Neural crest cell (in vitro differentiated cells): ENCODE data around the gene KHDC4. TPM values are rescaled to one million over a fixed set of nuclear protein-coding genes. Genes with fewer than 3 reads are reported as not detected.

Source experiments
- DNase-seq: peaks from one replicate; pipeline ENCODE4 v3.0.0; 2021; ENCODE audit warnings: low read depth, mixed read lengths, low spot score
- H3K27ac Mint-ChIP-seq: one replicate; pipeline ENCODE4 v1.8.0; 2021; ENCODE audit warnings: mild to moderate bottlenecking, mixed read lengths; ENCODE audit not compliant: unreplicated experiment
- H3K27me3 Mint-ChIP-seq: 2 replicates; pipeline ENCODE4 v1.8.0; 2021; ENCODE audit warnings: low read depth, mild to moderate bottlenecking, mixed read lengths
- H3K36me3 Mint-ChIP-seq: 2 replicates; pipeline ENCODE4 v1.8.0; 2021; ENCODE audit warnings: low read depth, mild to moderate bottlenecking, mixed read lengths
- H3K4me1 Mint-ChIP-seq: 2 replicates; pipeline ENCODE4 v1.8.0; 2021; ENCODE audit warnings: mixed read lengths
- H3K4me3 Mint-ChIP-seq: one replicate; pipeline ENCODE4 v1.8.0; 2021; ENCODE audit warnings: mild to moderate bottlenecking, mixed read lengths
- H3K9me3 Mint-ChIP-seq: 2 replicates; pipeline ENCODE4 v1.8.0; 2021; ENCODE audit warnings: mixed read lengths
- total RNA-seq: library from RNA; stranded (reverse); gene quantifications from 2 replicates; pipeline ENCODE4 v1.2.1, GENCODE V29; 2021
- TF ChIP-seq, protein P1 (sequence below): fragments of 200-600 bp; sonication (generic); conservative IDR thresholded peaks from 2 replicates; pipeline ENCODE4 v1.5.0; 2021; ENCODE audit warnings: antibody characterized with exemption, mild to moderate bottlenecking

The KHDC4 gene
- total RNA-seq, 1 donor from 2014 or later: 69.9 TPM

DNA sequence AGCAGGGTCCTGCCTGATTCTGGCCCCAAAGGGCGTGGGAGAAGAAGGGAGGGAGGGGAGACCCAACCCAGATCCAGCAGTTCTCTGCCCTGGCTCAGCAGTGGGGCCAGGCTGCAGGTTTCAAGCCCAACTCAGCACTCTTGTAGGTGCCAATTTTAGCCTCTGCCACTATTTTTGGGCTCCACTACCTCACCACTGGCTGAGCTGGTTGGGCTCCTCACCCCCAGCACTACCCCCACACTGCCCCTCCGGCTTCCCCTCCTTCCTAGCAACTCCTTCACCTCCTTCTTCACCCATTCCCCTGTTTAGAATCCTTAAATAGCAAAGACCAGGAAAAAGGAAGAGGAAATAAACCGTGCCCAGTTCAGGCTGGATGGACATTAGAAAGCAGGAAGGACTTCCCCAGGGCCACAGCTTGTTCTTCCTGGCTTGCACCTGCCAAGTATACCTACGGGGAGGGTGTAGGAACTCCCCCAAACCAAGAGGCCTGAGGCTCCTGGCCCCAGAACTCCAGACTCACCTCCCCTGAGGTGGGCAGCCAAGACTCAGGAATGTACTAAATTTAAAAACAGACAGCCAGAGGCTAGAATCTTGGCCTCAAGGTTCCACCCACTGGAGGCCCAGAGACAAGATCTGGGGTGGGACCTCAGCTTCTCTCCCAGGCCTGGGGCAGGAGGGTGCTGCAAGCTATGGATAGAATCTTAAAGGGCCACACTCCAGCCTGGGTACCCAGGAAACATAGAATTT, 45.6 kb upstream of the KHDC4 start:
- no peaks in the 10 kb centered on the region for H3K27me3 Mint-ChIP-seq
- DNase-seq: no peak
- no peaks in the 10 kb centered on the region for H3K9me3 Mint-ChIP-seq

DNA sequence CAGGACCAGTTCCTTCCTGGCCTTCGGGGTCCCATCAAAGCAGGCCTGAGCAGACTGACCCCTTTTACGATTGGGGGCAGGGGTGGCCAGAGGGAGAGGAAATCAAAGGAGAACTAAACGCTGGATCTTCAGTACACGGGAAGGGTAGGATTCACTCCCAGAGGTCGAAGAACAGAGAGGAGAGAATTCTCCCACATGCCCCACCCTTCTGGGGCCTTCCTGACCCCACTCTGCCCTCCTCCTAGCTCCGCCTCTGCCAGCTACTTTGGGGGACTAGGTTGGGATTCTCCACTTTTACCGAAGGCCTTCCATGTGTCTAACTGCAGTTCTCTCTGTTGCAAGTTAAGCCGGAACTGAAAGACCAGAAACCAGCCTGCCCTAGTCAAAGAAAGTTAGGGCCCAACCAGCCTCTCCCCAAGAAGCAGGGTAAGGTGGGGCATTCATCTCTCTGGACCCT, 44.8 kb upstream of the KHDC4 start:
- Mint-ChIP-seq H3K27ac (peak overlapping the region; percentile 97), H3K36me3 (no peaks in the 10 kb centered on the region), H3K4me1 (peaks cover 85% of the 10 kb centered on the region), H3K27me3 (no peaks in the 10 kb centered on the region), H3K4me3 (peak overlapping the region; percentile 98), H3K9me3 (no peaks in the 10 kb centered on the region)
- TF ChIP-seq, protein P1, sequence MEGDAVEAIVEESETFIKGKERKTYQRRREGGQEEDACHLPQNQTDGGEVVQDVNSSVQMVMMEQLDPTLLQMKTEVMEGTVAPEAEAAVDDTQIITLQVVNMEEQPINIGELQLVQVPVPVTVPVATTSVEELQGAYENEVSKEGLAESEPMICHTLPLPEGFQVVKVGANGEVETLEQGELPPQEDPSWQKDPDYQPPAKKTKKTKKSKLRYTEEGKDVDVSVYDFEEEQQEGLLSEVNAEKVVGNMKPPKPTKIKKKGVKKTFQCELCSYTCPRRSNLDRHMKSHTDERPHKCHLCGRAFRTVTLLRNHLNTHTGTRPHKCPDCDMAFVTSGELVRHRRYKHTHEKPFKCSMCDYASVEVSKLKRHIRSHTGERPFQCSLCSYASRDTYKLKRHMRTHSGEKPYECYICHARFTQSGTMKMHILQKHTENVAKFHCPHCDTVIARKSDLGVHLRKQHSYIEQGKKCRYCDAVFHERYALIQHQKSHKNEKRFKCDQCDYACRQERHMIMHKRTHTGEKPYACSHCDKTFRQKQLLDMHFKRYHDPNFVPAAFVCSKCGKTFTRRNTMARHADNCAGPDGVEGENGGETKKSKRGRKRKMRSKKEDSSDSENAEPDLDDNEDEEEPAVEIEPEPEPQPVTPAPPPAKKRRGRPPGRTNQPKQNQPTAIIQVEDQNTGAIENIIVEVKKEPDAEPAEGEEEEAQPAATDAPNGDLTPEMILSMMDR: no peak
- DNase-seq: no peak

More for the DNA sequence above, 45.6 kb upstream of the KHDC4 start:
- Mint-ChIP-seq H3K27ac (peak overlapping the region; percentile 75), H3K4me3 (peak overlapping the region; percentile 98), H3K36me3 (no peaks in the 10 kb centered on the region), H3K4me1 (peaks cover 83% of the 10 kb centered on the region)
- TF ChIP-seq, protein P1: no peak

DNA sequence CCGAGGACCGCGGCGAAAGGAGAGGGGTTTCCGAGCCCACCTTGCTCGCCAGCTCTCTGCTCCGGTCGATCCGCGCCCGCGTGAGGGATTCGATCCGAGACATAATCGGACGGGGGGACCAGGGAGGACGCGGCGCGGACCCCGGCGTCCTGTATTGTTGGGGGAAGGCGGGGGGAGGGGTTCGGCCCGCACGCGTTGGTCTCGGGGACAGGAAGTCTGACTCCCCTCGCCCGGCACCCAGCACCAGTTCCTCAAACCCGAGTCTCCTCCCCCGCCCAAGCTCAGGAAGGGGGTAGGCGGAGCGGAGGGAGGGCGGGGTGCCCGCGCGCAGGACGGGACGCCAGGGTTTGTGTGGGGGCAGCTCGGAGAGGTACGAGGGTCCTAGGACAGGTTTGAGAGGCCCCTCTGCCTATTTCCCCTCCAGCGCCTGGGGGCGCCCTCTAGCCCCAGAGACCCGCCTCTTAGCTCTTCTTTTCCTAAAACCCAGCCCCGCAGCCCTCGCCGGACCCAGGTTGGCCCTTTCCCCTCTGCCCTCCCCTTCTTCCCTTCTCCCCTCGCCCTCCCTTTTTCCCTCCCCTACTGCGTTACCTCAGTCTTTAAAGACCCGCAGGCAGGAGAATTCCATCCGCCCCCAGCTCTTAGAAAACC, 44.2 kb upstream of the KHDC4 start, which contains the start of gene ARHGEF2:
Gene ARHGEF2, minus strand, starts transcription at position 223 of the 648 bp plus-strand sequence. Its CDS starts 120 bp downstream, at position 103.
- H3K36me3 Mint-ChIP-seq: no peaks in the 10 kb centered on the region
- peak within 1 kb of the TSS; percentile 98 for H3K4me3 Mint-ChIP-seq
- TF ChIP-seq, protein P1: peak; percentile 50
- H3K9me3 Mint-ChIP-seq: no peaks in the 10 kb centered on the region
- peaks cover 80% of the 10 kb centered on the region for H3K4me1 Mint-ChIP-seq
- peak; percentile 55 for DNase-seq
- peak within 1 kb of the TSS; percentile 98 for H3K27ac Mint-ChIP-seq
- H3K27me3 Mint-ChIP-seq: no peaks in the 10 kb centered on the region

DNA sequence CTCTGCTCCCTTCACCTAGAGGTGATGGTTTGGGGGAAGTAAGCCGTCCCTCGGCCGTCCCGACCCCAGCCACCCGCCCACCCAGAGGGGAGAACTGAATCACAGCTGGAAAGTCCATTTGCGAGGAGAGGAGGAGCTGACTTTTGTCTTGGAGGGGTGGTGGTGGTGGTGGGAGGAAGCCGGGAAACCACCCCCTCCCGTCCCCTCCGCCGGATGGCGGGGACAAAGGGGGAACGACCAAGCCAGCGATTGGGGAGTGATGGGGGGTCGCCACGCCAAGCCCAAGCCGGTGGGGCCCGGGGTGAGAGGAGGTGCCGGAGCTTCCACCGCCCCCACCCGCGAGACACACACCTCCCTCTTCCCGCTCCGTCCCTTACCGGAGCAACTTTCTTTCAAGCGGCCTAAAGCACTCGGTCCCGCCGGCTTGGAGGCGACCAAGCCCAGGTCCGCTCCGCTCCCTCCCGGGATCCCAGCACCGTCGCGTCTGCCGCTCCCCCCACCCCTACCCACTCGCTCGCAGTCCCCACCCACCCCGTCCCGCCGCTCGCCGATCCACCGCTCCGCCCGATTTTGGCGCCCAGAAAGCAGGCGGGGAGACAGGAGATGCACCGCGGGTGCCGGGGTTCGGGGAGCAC, 43.6 kb upstream of the KHDC4 start:
- DNase-seq: no peak
- no peaks in the 10 kb centered on the region for H3K27me3 Mint-ChIP-seq
- H3K9me3 Mint-ChIP-seq: no peaks in the 10 kb centered on the region
- H3K4me3 Mint-ChIP-seq: peak overlapping the region; percentile 98
- peak overlapping the region; percentile 98 for H3K27ac Mint-ChIP-seq
- peaks cover 3% of the 10 kb centered on the region for H3K36me3 Mint-ChIP-seq
- peaks cover 81% of the 10 kb centered on the region for H3K4me1 Mint-ChIP-seq
- TF ChIP-seq, protein P1: no peak

DNA sequence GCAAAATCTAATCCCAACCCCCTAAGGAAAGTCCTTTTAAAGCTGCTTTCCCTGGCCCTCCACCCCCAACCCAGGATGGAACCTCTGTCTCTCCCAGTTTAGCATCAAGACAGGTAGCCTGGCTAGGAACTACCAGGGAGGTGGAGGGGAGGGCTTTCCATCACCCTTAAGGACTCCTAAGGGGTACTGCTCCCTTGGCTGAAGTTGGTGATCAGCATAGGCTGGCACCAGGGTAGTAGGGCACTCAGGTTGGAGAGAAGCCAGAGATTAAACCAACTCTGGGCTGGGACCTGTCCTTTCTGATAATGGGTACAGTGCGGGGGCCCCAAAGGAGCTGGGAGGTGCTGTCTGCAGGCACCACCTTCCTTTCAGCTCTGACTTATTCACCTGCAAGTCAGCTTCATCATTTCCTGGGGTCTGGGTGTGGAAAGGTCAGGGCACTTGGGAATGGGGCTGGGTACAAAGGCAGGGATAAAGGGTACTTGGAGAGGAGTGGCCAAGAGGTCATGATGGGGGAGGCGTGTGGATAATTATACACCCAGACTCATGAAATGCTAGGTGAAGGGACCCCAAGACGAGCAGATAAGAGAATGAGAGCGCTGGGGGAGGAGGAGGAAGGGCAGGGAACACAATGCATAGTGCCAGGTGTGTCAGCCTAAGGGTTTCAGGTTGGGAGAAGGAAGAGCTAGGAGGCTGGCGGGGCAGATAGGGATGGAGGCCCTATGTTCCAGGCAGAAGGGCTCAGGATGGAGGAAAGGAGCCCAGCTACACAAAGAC, 42.9 kb upstream of the KHDC4 start:
- H3K27me3 Mint-ChIP-seq: no peaks in the 10 kb centered on the region
- H3K4me1 Mint-ChIP-seq: peaks cover 82% of the 10 kb centered on the region
- TF ChIP-seq, protein P1: no peak
- H3K36me3 Mint-ChIP-seq: peaks cover 3% of the 10 kb centered on the region
- peak overlapping the region; percentile 98 for H3K27ac Mint-ChIP-seq
- no peak for DNase-seq
- peak overlapping the region; percentile 98 for H3K4me3 Mint-ChIP-seq
- H3K9me3 Mint-ChIP-seq: no peaks in the 10 kb centered on the region
